ENCODE results near the gene LRTM2.
A peak's percentile ranks its signal among the peaks of the same experiment; 100 is the strongest.

Gene LRTM2

GRCh38 chr12:1804545-1805332 lies 15.6 kb upstream of the LRTM2 start:
- Histone ChIP-seq H3K27me3 (ENCODE audit: insufficient read depth, poor library complexity, severe bottlenecking) (no peaks in the 10 kb centered on the region), H3K9me3 (ENCODE audit: severe bottlenecking) (no peaks in the 10 kb centered on the region), H3K27ac (ENCODE audit: poor library complexity, severe bottlenecking) (no peak overlapping the region), H3K4me3 (ENCODE audit: severe bottlenecking) (no peak overlapping the region), H3K4me1 (ENCODE audit: insufficient read depth, poor library complexity, severe bottlenecking) (no peaks in the 10 kb centered on the region), H3K36me3 (ENCODE audit: low read depth) (no peaks in the 10 kb centered on the region)
- ATAC-seq (ENCODE audit: low read depth) (peak; percentile 89), DNase-seq (ENCODE audit: low spot score) (peak; percentile 90)
- TF ChIP-seq CTCF (IDR thresholded peaks at IDR 0.05; ENCODE audit: poor library complexity, severe bottlenecking) = no peak

- ATAC-seq (ENCODE audit: low read depth) (no peak), DNase-seq (ENCODE audit: low spot score) (peak; percentile 58)
- no peak overlapping the region for H3K4me3 ChIP-seq (ENCODE audit: severe bottlenecking)
- no peaks in the 10 kb centered on the region for H3K4me1 ChIP-seq (ENCODE audit: insufficient read depth, poor library complexity, severe bottlenecking)
- H3K36me3 ChIP-seq (ENCODE audit: low read depth) = no peaks in the 10 kb centered on the region
- H3K9me3 ChIP-seq (ENCODE audit: severe bottlenecking) = no peaks in the 10 kb centered on the region
- H3K27me3 ChIP-seq (ENCODE audit: insufficient read depth, poor library complexity, severe bottlenecking) = no peaks in the 10 kb centered on the region
- no peak overlapping the region for H3K27ac ChIP-seq (ENCODE audit: poor library complexity, severe bottlenecking)
- TF ChIP-seq CTCF (IDR thresholded peaks at IDR 0.05; ENCODE audit: poor library complexity, severe bottlenecking) = no peak
Observed at GRCh38 chr12:1805441-1806081, 14.8 kb upstream of the LRTM2 start.

DNA sequence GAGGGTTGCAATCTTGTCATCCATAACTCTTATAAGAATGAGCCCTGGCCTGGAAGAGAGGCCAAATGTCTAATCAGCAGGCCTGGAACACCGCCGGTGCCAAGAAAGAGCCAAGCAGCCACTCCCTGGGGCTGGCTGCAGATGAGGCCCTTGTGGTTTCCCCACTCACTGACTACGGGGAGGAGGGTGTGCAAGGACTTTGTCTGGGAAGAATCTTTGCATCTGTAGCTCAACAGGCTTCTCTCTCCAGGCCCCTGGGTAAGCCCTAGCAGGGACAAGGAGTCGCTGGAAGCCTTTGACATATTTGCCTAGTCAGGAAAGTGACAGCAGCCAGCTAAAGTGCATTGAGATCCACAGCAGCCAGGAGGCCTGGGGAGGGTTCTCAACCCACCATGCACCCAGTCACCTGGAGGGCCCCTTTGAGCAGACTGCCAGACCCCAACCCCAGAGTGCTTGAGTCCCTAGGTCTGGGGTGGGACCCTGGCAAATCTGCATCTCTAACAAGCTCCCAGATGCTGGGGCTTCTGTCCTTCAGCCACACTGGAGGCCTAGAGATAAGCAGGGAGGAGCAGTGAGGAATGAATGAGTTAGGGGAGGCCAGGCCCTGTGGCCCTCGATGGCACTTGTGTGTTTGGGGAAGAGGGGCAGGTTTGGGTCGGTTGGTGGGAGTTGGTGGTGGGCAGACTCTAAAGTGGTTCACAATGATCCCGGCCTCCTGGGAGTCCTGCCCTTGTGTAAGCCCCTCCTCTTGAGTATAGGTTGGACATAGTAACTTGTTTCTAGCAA lies 13.9 kb upstream of the LRTM2 start:
- H3K4me1 ChIP-seq (ENCODE audit: insufficient read depth, poor library complexity, severe bottlenecking) = no peaks in the 10 kb centered on the region
- DNase-seq (ENCODE audit: low spot score) = peak; percentile 48
- no peak for ATAC-seq (ENCODE audit: low read depth)

DNA sequence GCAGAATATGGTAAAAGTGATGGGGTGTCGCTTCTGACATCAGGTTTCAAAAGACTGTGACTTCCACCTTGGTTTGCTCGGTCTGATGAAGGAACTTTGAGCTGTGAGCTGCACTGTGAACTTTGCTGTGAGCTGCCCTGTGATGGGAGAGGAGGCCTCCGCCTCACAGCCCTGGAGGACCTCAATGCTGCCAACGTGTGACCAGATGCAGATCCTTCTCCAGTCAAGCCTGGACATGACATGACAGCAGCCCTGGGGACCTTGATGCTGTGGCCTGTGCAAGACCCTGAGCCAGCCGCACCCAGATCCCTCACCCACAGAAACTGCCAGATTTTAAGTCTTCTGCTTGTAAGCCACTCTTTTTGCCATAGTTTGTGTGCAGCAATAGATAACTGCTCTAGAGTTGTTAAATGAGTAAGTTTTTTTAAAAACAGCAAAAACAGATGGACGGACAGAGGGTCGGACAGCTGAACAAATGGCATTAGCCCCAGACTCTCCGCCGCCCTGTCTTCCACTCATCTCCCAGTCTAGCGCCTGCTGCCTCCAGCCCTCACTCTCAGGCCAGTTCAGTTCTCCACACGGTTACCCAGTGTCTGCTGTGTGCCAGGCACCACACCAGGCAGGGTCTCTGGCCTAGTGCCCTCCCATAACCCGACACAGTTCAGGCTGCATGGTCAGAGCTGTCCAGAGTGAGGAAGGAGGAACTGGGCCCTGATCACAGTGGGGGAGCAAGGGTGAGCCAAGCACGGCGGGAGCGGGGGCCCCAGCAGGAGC lies 13.1 kb upstream of the LRTM2 start:
- H3K27ac ChIP-seq (ENCODE audit: poor library complexity, severe bottlenecking) = no peak overlapping the region
- ATAC-seq (ENCODE audit: low read depth) = no peak
- H3K27me3 ChIP-seq (ENCODE audit: insufficient read depth, poor library complexity, severe bottlenecking) = no peaks in the 10 kb centered on the region
- H3K9me3 ChIP-seq (ENCODE audit: severe bottlenecking) = no peaks in the 10 kb centered on the region
- no peak for TF ChIP-seq CTCF (IDR thresholded peaks at IDR 0.05; ENCODE audit: poor library complexity, severe bottlenecking)
- no peaks in the 10 kb centered on the region for H3K36me3 ChIP-seq (ENCODE audit: low read depth)
- no peak overlapping the region for H3K4me3 ChIP-seq (ENCODE audit: severe bottlenecking)
- peak; percentile 57 for DNase-seq (ENCODE audit: low spot score)
- H3K4me1 ChIP-seq (ENCODE audit: insufficient read depth, poor library complexity, severe bottlenecking) = no peaks in the 10 kb centered on the region

More for the DNA sequence above, 13.9 kb upstream of the LRTM2 start:
- Histone ChIP-seq H3K27ac (ENCODE audit: poor library complexity, severe bottlenecking) (no peak overlapping the region), H3K27me3 (ENCODE audit: insufficient read depth, poor library complexity, severe bottlenecking) (no peaks in the 10 kb centered on the region), H3K36me3 (ENCODE audit: low read depth) (no peaks in the 10 kb centered on the region), H3K4me3 (ENCODE audit: severe bottlenecking) (no peak overlapping the region), H3K9me3 (ENCODE audit: severe bottlenecking) (no peaks in the 10 kb centered on the region)
- TF ChIP-seq CTCF (IDR thresholded peaks at IDR 0.05; ENCODE audit: poor library complexity, severe bottlenecking) = no peak

Data from RWPE2 (cell line).